Measurements from ENCODE around the gene TYMP.

The TYMP gene

GRCh38 chr22:50569041-50569459, 39.2 kb upstream of the TYMP start:
- Mint-ChIP-seq H3K4me1 (no peaks in the 10 kb centered on the region), H3K9me3 (no peaks in the 10 kb centered on the region), H3K27me3 (no peaks in the 10 kb centered on the region), H3K27ac (no peak overlapping the region), H3K36me3 (peaks cover 3% of the 10 kb centered on the region), H3K4me3 (no peak overlapping the region)

- H3K4me1 Mint-ChIP-seq: peaks cover under 1% of the 10 kb centered on the region
- peaks cover 3% of the 10 kb centered on the region for H3K36me3 Mint-ChIP-seq
- no peaks in the 10 kb centered on the region for H3K27me3 Mint-ChIP-seq
- no peak overlapping the region for H3K27ac Mint-ChIP-seq
- H3K4me3 Mint-ChIP-seq: no peak overlapping the region
- H3K9me3 Mint-ChIP-seq: no peaks in the 10 kb centered on the region
These were observed 38.8 kb upstream of the TYMP start for GRCh38 chr22:50568626-50569025.

GRCh38 chr22:50567721-50568252, 38.0 kb upstream of the TYMP start:
- Mint-ChIP-seq H3K9me3 (no peaks in the 10 kb centered on the region), H3K27ac (no peak overlapping the region), H3K36me3 (peaks cover 3% of the 10 kb centered on the region), H3K27me3 (no peaks in the 10 kb centered on the region), H3K4me3 (no peak overlapping the region), H3K4me1 (peaks cover 9% of the 10 kb centered on the region)

- Mint-ChIP-seq H3K9me3 (no peaks in the 10 kb centered on the region), H3K36me3 (peaks cover under 1% of the 10 kb centered on the region), H3K27ac (no peak overlapping the region), H3K27me3 (no peaks in the 10 kb centered on the region), H3K4me3 (no peak overlapping the region), H3K4me1 (peaks cover 24% of the 10 kb centered on the region)
These were observed 34.5 kb upstream of the TYMP start for GRCh38 chr22:50564289-50564688.

- peaks cover 24% of the 10 kb centered on the region for H3K4me1 Mint-ChIP-seq
These were observed 33.8 kb upstream of the TYMP start for GRCh38 chr22:50563413-50564160.

GRCh38 chr22:50562523-50563412, 33.0 kb upstream of the TYMP start, which contains the start of gene SYCE3:
SYCE3 (minus strand) TSS chr22:50562919; CDS start chr22:50556405, 6,514 bp downstream.
- Mint-ChIP-seq H3K27ac (peak within 1 kb of the TSS; percentile 60), H3K9me3 (no peaks in the 10 kb centered on the region), H3K36me3 (no peaks in the 10 kb centered on the region), H3K4me3 (peak within 1 kb of the TSS; percentile 94), H3K27me3 (no peaks in the 10 kb centered on the region), H3K4me1 (peaks cover 24% of the 10 kb centered on the region)

More at GRCh38 chr22:50563413-50564160, 33.8 kb upstream of the TYMP start:
- Mint-ChIP-seq H3K27ac (peak overlapping the region; percentile 32), H3K27me3 (no peaks in the 10 kb centered on the region), H3K36me3 (no peaks in the 10 kb centered on the region), H3K4me3 (peak overlapping the region; percentile 94), H3K9me3 (no peaks in the 10 kb centered on the region)

- H3K27ac Mint-ChIP-seq: peak overlapping the region; percentile 26
- no peaks in the 10 kb centered on the region for H3K9me3 Mint-ChIP-seq
- peak overlapping the region; percentile 76 for H3K4me3 Mint-ChIP-seq
- no peaks in the 10 kb centered on the region for H3K36me3 Mint-ChIP-seq
- no peaks in the 10 kb centered on the region for H3K27me3 Mint-ChIP-seq
- peaks cover 24% of the 10 kb centered on the region for H3K4me1 Mint-ChIP-seq
These were observed 31.9 kb upstream of the TYMP start for GRCh38 chr22:50561401-50562358.

GRCh38 chr22:50560034-50560433, 30.2 kb upstream of the TYMP start:
- no peaks in the 10 kb centered on the region for H3K9me3 Mint-ChIP-seq
- no peaks in the 10 kb centered on the region for H3K27me3 Mint-ChIP-seq
- no peak overlapping the region for H3K27ac Mint-ChIP-seq
- no peaks in the 10 kb centered on the region for H3K36me3 Mint-ChIP-seq
- peaks cover 24% of the 10 kb centered on the region for H3K4me1 Mint-ChIP-seq
- no peak overlapping the region for H3K4me3 Mint-ChIP-seq

- H3K27ac Mint-ChIP-seq: no peak overlapping the region
- no peaks in the 10 kb centered on the region for H3K9me3 Mint-ChIP-seq
- no peaks in the 10 kb centered on the region for H3K36me3 Mint-ChIP-seq
- no peaks in the 10 kb centered on the region for H3K27me3 Mint-ChIP-seq
- H3K4me1 Mint-ChIP-seq: peaks cover 15% of the 10 kb centered on the region
- no peak overlapping the region for H3K4me3 Mint-ChIP-seq
These were observed 26.9 kb upstream of the TYMP start for GRCh38 chr22:50556703-50557102.

- Mint-ChIP-seq H3K9me3 (no peaks in the 10 kb centered on the region), H3K4me1 (peaks cover 19% of the 10 kb centered on the region), H3K36me3 (no peaks in the 10 kb centered on the region), H3K4me3 (no peak overlapping the region), H3K27me3 (no peaks in the 10 kb centered on the region), H3K27ac (no peak overlapping the region)
These were observed 23.5 kb upstream of the TYMP start for GRCh38 chr22:50553310-50553709.

- H3K4me1 Mint-ChIP-seq: peaks cover 19% of the 10 kb centered on the region
- H3K4me3 Mint-ChIP-seq: no peak overlapping the region
- no peaks in the 10 kb centered on the region for H3K27me3 Mint-ChIP-seq
- no peaks in the 10 kb centered on the region for H3K36me3 Mint-ChIP-seq
- no peaks in the 10 kb centered on the region for H3K9me3 Mint-ChIP-seq
- H3K27ac Mint-ChIP-seq: no peak overlapping the region
These were observed 21.4 kb upstream of the TYMP start for GRCh38 chr22:50551160-50551752.

GRCh38 chr22:50550395-50550794, 20.6 kb upstream of the TYMP start:
- H3K36me3 Mint-ChIP-seq: no peaks in the 10 kb centered on the region
- no peaks in the 10 kb centered on the region for H3K9me3 Mint-ChIP-seq
- peak overlapping the region; percentile 82 for H3K4me3 Mint-ChIP-seq
- peak overlapping the region; percentile 94 for H3K27ac Mint-ChIP-seq
- peaks cover 28% of the 10 kb centered on the region for H3K4me1 Mint-ChIP-seq
- no peaks in the 10 kb centered on the region for H3K27me3 Mint-ChIP-seq

- no peaks in the 10 kb centered on the region for H3K36me3 Mint-ChIP-seq
These were observed 19.3 kb upstream of the TYMP start for GRCh38 chr22:50548921-50549790.

More at GRCh38 chr22:50548921-50549790, 19.3 kb upstream of the TYMP start:
- H3K27ac Mint-ChIP-seq: peak overlapping the region; percentile 65
- no peaks in the 10 kb centered on the region for H3K9me3 Mint-ChIP-seq
- no peaks in the 10 kb centered on the region for H3K27me3 Mint-ChIP-seq
- H3K4me1 Mint-ChIP-seq: peaks cover 38% of the 10 kb centered on the region
- peak overlapping the region; percentile 81 for H3K4me3 Mint-ChIP-seq

All from activated naive CD4-positive, alpha-beta T cell treated with anti-CD3 and anti-CD28 coated beads, Interleukin-2, amount 50 U/mL, for 24 hours (primary cell).